Measurements from ENCODE around the gene OXGR1.
A peak's percentile ranks its signal among the peaks of the same experiment; 100 is the strongest.

Gene OXGR1

GRCh38 chr13:96994017-96994857 is at the start of gene OXGR1:
TSS of gene OXGR1 (minus strand) at chr13:96994476. CDS start at chr13:96987759, 6,717 bp downstream.
- ChIA-PET CTCF (no interaction called here), POLR2A (no interaction called here)
- no peak for DNase-seq (ENCODE audit: extremely low spot score)
- TF ChIP-seq, protein P1, sequence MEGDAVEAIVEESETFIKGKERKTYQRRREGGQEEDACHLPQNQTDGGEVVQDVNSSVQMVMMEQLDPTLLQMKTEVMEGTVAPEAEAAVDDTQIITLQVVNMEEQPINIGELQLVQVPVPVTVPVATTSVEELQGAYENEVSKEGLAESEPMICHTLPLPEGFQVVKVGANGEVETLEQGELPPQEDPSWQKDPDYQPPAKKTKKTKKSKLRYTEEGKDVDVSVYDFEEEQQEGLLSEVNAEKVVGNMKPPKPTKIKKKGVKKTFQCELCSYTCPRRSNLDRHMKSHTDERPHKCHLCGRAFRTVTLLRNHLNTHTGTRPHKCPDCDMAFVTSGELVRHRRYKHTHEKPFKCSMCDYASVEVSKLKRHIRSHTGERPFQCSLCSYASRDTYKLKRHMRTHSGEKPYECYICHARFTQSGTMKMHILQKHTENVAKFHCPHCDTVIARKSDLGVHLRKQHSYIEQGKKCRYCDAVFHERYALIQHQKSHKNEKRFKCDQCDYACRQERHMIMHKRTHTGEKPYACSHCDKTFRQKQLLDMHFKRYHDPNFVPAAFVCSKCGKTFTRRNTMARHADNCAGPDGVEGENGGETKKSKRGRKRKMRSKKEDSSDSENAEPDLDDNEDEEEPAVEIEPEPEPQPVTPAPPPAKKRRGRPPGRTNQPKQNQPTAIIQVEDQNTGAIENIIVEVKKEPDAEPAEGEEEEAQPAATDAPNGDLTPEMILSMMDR (IDR thresholded peaks at IDR 0.05; ENCODE audit: control extremely low read depth, extremely low read depth, low read depth, missing control alignments), result no peak

DNA sequence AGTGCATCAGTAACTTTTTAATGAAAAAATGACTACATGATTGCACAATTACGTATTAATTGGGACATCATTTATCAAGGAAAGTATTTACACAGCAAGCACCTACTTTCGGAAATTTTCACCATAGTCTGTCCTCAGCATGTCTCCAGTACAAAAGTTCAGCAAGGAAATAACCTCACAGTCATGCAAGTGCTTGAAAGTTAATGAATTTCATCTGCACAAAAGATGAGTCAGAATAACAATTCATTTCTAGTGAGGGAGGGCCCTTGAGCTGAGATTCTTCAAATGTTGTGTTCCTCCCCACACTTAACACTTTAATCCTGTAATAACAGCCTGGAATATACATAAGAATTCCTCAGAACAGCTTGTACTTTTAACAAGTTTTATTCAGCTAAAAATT is 49.0 kb upstream of the OXGR1 start:
- ChIA-PET POLR2A (no interaction called here), CTCF (interaction anchor here (1.2 kb wide), 1 partner anchor 25 kb away, joined by 3 read pairs; no protein-coding TSS in a partner anchor)
- DNase-seq (ENCODE audit: extremely low spot score), result no peak
- TF ChIP-seq, protein P1 (IDR thresholded peaks at IDR 0.05; ENCODE audit: control extremely low read depth, extremely low read depth, low read depth, missing control alignments), result no peak

- peak; percentile 17 for DNase-seq (ENCODE audit: extremely low spot score)
- POLR2A ChIA-PET, result no interaction called here
- TF ChIP-seq, protein P1 (IDR thresholded peaks at IDR 0.05; ENCODE audit: control extremely low read depth, extremely low read depth, low read depth, missing control alignments), result no peak
- CTCF ChIA-PET, result no interaction called here
Measured at GRCh38 chr13:97030705-97031452, 36.6 kb upstream of the OXGR1 start.

- POLR2A ChIA-PET, result no interaction called here
- DNase-seq (ENCODE audit: extremely low spot score), result peak; percentile 56
- TF ChIP-seq, protein P1 (IDR thresholded peaks at IDR 0.05; ENCODE audit: control extremely low read depth, extremely low read depth, low read depth, missing control alignments), result peak; percentile 83
- CTCF ChIA-PET, result interaction anchor here (0.7 to 1.3 kb wide), 4 partner anchors 11 to 1009 kb away, joined by 3 to 6 read pairs (median 3); no protein-coding TSS in a partner anchor
Measured at GRCh38 chr13:97028441-97029299, 34.4 kb upstream of the OXGR1 start.

DNA sequence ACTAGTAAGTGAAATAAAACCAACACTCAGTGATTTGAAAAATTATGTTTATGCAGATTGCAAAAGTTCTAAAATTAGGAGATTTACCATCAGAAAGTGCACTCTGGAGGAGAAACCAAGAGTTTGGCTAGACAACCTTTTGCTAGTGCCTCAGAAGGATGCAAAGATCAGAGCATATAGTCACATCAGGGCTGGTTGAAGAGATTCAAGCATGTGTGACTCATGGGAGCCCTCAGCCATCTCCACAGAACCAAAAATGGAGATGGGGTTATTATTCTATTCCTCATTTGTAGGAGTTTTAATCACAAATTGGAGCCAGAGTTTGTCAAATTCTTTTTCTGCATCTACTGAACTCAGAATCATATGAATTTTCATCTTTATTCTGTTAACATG is 32.9 kb upstream of the OXGR1 start:
- POLR2A ChIA-PET, result no interaction called here
- TF ChIP-seq, protein P1 (IDR thresholded peaks at IDR 0.05; ENCODE audit: control extremely low read depth, extremely low read depth, low read depth, missing control alignments), result no peak
- CTCF ChIA-PET, result interaction anchor here (1.0 kb wide), 1 partner anchor 9 kb away, joined by 3 read pairs; no protein-coding TSS in a partner anchor
- DNase-seq (ENCODE audit: extremely low spot score), result no peak

Data from GM10248 (cell line).